Measurements from ENCODE around the gene APBB1IP. TPM values are rescaled to one million over a fixed set of nuclear protein-coding genes. Genes with fewer than 3 reads are reported as not detected.
"Not testable (repeated sequence)": the region's sequence is repeated elsewhere in the genome, so short reads cannot be mapped to it uniquely, and the experiment has no call there.

Gene APBB1IP
- polyA plus RNA-seq, 2 of the 4 experiments (the other 2 are of a cell fraction) = 0.96 to 9.2 TPM

- ChIA-PET POLR2A (no interaction called here), CTCF (interaction anchor here (0.9 kb wide), 1 partner anchor 152 kb away, joined by 4 read pairs; no protein-coding TSS in a partner anchor)
- 65% methylated on average over 4 of the region's 4 CpGs for WGBS (ENCODE audit: missing lambda C conversion rate)
- no peak for ATAC-seq
- H3K4me2 ChIP-seq = no peak overlapping the region
- TF ChIP-seq KDM5A (IDR thresholded peaks at IDR 0.05) = no peak
- TF ChIP-seq EHF (CRISPR knock-in tag; IDR thresholded peaks at IDR 0.05) = no peak
- TF ChIP-seq RAD21 (conservative IDR thresholded peaks at IDR 0.05 in 1 of 2, IDR thresholded peaks at IDR 0.05 in 1 of 2) = no peak
- TF ChIP-seq, protein P1, sequence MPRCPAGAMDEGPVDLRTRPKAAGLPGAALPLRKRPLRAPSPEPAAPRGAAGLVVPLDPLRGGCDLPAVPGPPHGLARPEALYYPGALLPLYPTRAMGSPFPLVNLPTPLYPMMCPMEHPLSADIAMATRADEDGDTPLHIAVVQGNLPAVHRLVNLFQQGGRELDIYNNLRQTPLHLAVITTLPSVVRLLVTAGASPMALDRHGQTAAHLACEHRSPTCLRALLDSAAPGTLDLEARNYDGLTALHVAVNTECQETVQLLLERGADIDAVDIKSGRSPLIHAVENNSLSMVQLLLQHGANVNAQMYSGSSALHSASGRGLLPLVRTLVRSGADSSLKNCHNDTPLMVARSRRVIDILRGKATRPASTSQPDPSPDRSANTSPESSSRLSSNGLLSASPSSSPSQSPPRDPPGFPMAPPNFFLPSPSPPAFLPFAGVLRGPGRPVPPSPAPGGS (IDR thresholded peaks at IDR 0.05) = no peak
- no peak for TF ChIP-seq HOXA7 (CRISPR knock-in tag; IDR thresholded peaks at IDR 0.05)
- TF ChIP-seq MAX (IDR thresholded peaks at IDR 0.05) = no peak
- TF ChIP-seq POLR2A (IDR thresholded peaks at IDR 0.05; ENCODE audit: low read length) = no peak
- TF ChIP-seq HOXB13 (CRISPR knock-in tag; IDR thresholded peaks at IDR 0.05; ENCODE audit: low read depth) = no peak
- TF ChIP-seq, protein P2, sequence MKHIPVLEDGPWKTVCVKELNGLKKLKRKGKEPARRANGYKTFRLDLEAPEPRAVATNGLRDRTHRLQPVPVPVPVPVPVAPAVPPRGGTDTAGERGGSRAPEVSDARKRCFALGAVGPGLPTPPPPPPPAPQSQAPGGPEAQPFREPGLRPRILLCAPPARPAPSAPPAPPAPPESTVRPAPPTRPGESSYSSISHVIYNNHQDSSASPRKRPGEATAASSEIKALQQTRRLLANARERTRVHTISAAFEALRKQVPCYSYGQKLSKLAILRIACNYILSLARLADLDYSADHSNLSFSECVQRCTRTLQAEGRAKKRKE (CRISPR knock-in tag; IDR thresholded peaks at IDR 0.05; ENCODE audit: low read depth) = no peak
- TF ChIP-seq CHD2 (IDR thresholded peaks at IDR 0.05; ENCODE audit: low read length, partially characterized antibody) = no peak
- TF ChIP-seq JUNB (IDR thresholded peaks at IDR 0.05) = no peak
- TF ChIP-seq NFE2L2 (conservative IDR thresholded peaks at IDR 0.05; ENCODE audit: low read length) = no peak
- no peak for DNase-seq (ENCODE audit: low read depth in 1 of 2, low spot score in 1 of 2)
- H3K4me3 ChIP-seq = no peak overlapping the region
- H3K9me3 ChIP-seq = peaks cover 6% of the 10 kb centered on the region; the same call in 2 of the 3 replicates
- H3K27ac ChIP-seq = no peak overlapping the region
- FAIRE-seq = no peak
- no peaks in the 10 kb centered on the region for H3K4me1 ChIP-seq
Measured at GRCh38 chr10:26574783-26575182, 136.6 kb downstream of the APBB1IP start.

DNA sequence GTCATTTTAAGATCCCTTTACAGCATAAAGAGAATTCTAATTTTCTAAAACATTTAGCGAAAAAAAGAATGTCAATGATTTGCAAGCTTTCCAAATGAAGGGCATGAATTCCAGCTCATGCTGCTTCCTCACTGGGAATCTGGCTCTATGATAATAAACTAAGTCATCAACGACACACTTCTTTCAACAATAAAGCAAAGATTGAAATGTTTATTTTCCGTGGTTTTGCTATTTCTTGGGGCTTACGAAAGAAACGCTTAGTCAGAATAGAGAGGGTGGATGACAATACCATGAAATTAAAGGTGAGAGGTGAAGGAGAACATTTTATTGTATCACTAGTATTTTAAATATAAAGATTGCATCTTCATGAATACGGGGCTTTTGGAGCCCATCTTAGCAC lies 140.2 kb downstream of the APBB1IP start:
- WGBS (ENCODE audit: missing lambda C conversion rate) = 49% methylated on average over 6 of the region's 6 CpGs
- DNase-seq (ENCODE audit: low read depth in 1 of 2, low spot score in 1 of 2); H3K4me3 ChIP-seq; H3K9me3 ChIP-seq; FAIRE-seq; POLR2A ChIA-PET; H3K4me2 ChIP-seq; ATAC-seq; H3K27ac ChIP-seq; H3K4me1 ChIP-seq: not testable (repeated sequence)
- CTCF ChIA-PET = interaction anchor here (1.1 kb wide), 1 partner anchor 295 kb away, joined by 3 read pairs; no protein-coding TSS in a partner anchor

DNA sequence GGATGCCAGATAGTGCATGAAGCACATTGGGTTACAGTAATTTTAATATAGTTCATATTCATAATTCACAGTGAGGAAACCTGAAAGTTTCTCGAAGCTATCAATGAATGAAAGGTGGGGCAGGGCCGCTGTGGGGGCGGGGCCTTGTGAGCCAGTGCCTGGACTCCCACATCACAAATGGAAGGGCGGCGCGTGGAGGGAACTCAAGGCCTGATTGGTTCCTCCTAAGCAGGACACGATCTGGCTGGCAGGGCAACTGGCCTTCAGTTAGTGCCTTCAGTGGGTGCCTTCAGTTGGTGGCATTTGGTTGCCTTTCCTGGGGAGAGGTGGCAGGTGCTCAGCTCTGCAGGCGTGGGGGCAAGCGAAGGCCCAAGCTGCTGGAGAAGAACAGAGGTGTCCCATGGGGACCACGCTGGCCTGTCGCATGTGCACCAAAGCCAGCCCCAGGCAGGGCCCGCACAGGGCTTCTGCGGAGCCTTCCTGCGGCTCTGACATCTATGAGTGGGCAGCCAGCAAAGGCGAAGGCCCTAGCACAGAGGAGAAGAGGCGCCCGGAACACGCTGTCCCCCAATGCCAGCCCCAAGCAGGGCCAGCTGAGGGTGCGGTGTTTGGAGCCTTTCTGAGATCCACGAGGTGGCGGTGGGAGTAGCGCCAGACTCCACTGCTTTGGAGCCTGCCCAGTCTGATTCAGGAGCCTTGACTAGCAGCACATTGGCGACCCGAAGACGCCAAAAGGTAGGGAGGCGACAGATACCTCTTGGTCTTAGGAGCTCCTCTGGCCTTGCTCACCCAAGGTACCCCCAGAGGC lies 141.3 kb downstream of the APBB1IP start:
- POLR2A ChIA-PET = no interaction called here
- 61% methylated on average over 19 of the region's 26 CpGs for WGBS (ENCODE audit: missing lambda C conversion rate)

More for the DNA sequence above, 141.3 kb downstream of the APBB1IP start:
- Histone ChIP-seq H3K9me3 (peaks cover 3% of the 10 kb centered on the region; the same call in 1 of the 3 replicates), H3K4me1 (no peaks in the 10 kb centered on the region), H3K4me2 (no peak overlapping the region), H3K27ac (no peak overlapping the region), H3K4me3 (no peak overlapping the region)
- FAIRE-seq (no peak), ATAC-seq (no peak), DNase-seq (ENCODE audit: low read depth in 1 of 2, low spot score in 1 of 2) (no peak)
- CTCF ChIA-PET = interaction anchor here (0.6 kb wide), 1 partner anchor 33 kb away, joined by 4 read pairs; no protein-coding TSS in a partner anchor
- no peak for TF ChIP-seq FOSB (CRISPR knock-in tag; IDR thresholded peaks at IDR 0.05)
- no peak for TF ChIP-seq CHD4 (IDR thresholded peaks at IDR 0.05; ENCODE audit: borderline replicate concordance)
- TF ChIP-seq HDAC2 (IDR thresholded peaks at IDR 0.05) = no peak
- no peak for TF ChIP-seq EP300 (IDR thresholded peaks at IDR 0.05)
- no peak for TF ChIP-seq CBX2 (IDR thresholded peaks at IDR 0.05; ENCODE audit: borderline replicate concordance, low read depth)
- TF ChIP-seq, protein P3, sequence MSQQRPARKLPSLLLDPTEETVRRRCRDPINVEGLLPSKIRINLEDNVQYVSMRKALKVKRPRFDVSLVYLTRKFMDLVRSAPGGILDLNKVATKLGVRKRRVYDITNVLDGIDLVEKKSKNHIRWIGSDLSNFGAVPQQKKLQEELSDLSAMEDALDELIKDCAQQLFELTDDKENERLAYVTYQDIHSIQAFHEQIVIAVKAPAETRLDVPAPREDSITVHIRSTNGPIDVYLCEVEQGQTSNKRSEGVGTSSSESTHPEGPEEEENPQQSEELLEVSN (IDR thresholded peaks at IDR 0.05; ENCODE audit: borderline replicate concordance, low read depth) = no peak
- TF ChIP-seq KDM5A (IDR thresholded peaks at IDR 0.05) = no peak
- no peak for TF ChIP-seq TFCP2L1 (CRISPR knock-in tag; IDR thresholded peaks at IDR 0.05)
- TF ChIP-seq SREBF2 (IDR thresholded peaks at IDR 0.05) = no peak
- no peak for TF ChIP-seq BHLHE40 (IDR thresholded peaks at IDR 0.05; ENCODE audit: low read depth, low read length)
- TF ChIP-seq ZSCAN20 (CRISPR knock-in tag; IDR thresholded peaks at IDR 0.05) = no peak
- no peak for TF ChIP-seq TP53 (CRISPR knock-in tag; IDR thresholded peaks at IDR 0.05)
- TF ChIP-seq HES2 (IDR thresholded peaks at IDR 0.05) = no peak
- no peak for TF ChIP-seq MAFK (IDR thresholded peaks at IDR 0.05; ENCODE audit: partially characterized antibody)
- TF ChIP-seq PHF8 (IDR thresholded peaks at IDR 0.05; ENCODE audit: borderline replicate concordance, low read depth) = no peak
- TF ChIP-seq EHF (CRISPR knock-in tag; IDR thresholded peaks at IDR 0.05) = no peak
- TF ChIP-seq, protein P4, sequence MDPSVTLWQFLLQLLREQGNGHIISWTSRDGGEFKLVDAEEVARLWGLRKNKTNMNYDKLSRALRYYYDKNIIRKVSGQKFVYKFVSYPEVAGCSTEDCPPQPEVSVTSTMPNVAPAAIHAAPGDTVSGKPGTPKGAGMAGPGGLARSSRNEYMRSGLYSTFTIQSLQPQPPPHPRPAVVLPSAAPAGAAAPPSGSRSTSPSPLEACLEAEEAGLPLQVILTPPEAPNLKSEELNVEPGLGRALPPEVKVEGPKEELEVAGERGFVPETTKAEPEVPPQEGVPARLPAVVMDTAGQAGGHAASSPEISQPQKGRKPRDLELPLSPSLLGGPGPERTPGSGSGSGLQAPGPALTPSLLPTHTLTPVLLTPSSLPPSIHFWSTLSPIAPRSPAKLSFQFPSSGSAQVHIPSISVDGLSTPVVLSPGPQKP (IDR thresholded peaks at IDR 0.05; ENCODE audit: low read depth, low read length) = no peak

All from A549 (cell line).